Fibroblast of villous mesenchyme (primary cell): Measurements from ENCODE around the gene PLCB3. TPM values are rescaled to one million over a fixed set of nuclear protein-coding genes. Genes with fewer than 3 reads are reported as not detected.
A peak's percentile ranks its signal among the peaks of the same experiment; 100 is the strongest.

ENCODE experiments used
- DNase-seq: peaks from one replicate; pipeline ENCODE4 v3.0.0-alpha.2; 2010; ENCODE audit warnings: low read depth
- H3K4me3 ChIP-seq: 2 replicates; pipeline ENCODE4 v1.5.1; 2011; ENCODE audit warnings: low read depth, mild to moderate bottlenecking, low read length
- CTCF ChIP-seq: IDR thresholded peaks from 2 replicates; pipeline ENCODE4 v1.5.1; 2012; ENCODE audit warnings: low read depth, mild to moderate bottlenecking, low read length; ENCODE audit not compliant: insufficient read depth
- total RNA-seq: library from RNA; depleted of rRNA; stranded (reverse); fragments of >200 nt; gene quantifications from 2 replicates; pipeline ENCODE4 v1.2.3, GENCODE V29; 2012

Gene PLCB3
- total RNA-seq, 1 donor: 66.5 TPM

GRCh38 chr11:64284048-64284961 is 33.0 kb downstream of the PLCB3 start, which contains the start of gene BAD:
Gene BAD, minus strand, starts transcription at chr11:64284665. Its CDS starts 297 bp downstream, at chr11:64284368.
- peak within 1 kb of the TSS; percentile 81 for H3K4me3 ChIP-seq
- TF ChIP-seq CTCF: no peak
- DNase-seq: peak; percentile 91

GRCh38 chr11:64284962-64285884 is 33.9 kb downstream of the PLCB3 start, which contains the start of gene GPR137:
Gene GPR137, plus strand, starts transcription at chr11:64285848. Its CDS starts 677 bp downstream, at chr11:64286525.
- TF ChIP-seq CTCF: no peak
- peak; percentile 67 for DNase-seq
- H3K4me3 ChIP-seq: peak within 1 kb of the TSS; percentile 81

- DNase-seq: no peak
- TF ChIP-seq CTCF: no peak
- peak overlapping the region; percentile 81 for H3K4me3 ChIP-seq
Measured at GRCh38 chr11:64285885-64286800, 34.8 kb downstream of the PLCB3 start.

GRCh38 chr11:64286801-64287159 is 35.5 kb downstream of the PLCB3 start:
- no peak overlapping the region for H3K4me3 ChIP-seq
- DNase-seq: no peak
- TF ChIP-seq CTCF: no peak

GRCh38 chr11:64287676-64288352 is 36.5 kb downstream of the PLCB3 start:
- TF ChIP-seq CTCF: no peak
- DNase-seq: no peak
- no peak overlapping the region for H3K4me3 ChIP-seq

GRCh38 chr11:64288353-64288750 is 37.0 kb downstream of the PLCB3 start:
- no peak overlapping the region for H3K4me3 ChIP-seq
- no peak for TF ChIP-seq CTCF
- no peak for DNase-seq
